Upper lobe of left lung (tissue), 6 donors: ENCODE measurements around the gene GNAT3. TPM values are rescaled to one million over a fixed set of nuclear protein-coding genes. Genes with fewer than 3 reads are reported as not detected.

ENCODE experiments used
- ATAC-seq, 2 donors: fragments of 200-7000 bp; cut with Tn5 transposase; one replicate each; pipeline ENCODE4 v1.9.1; 2022; ENCODE audit warnings: mild to moderate bottlenecking in 2 of 2, moderate library complexity in 2 of 2; ENCODE audit not compliant: low FRiP score in 2 of 2
- DNase-seq, 2 donors: peaks; one replicate each; pipeline ENCODE4 v3.0.0-alpha.2; 2019 to 2020
- H3K27ac ChIP-seq, 4 donors: fragments of 200-600 bp; sonication (generic); one replicate each; pipeline ENCODE4 v1.5.1; 2016 to 2019
- H3K27me3 ChIP-seq, 4 donors: fragments of 200-600 bp; sonication (generic); one replicate each; pipeline ENCODE4 v1.5.1; 2017 to 2019
- H3K36me3 ChIP-seq, 4 donors: fragments of 200-600 bp; sonication (generic); one replicate each; pipeline ENCODE4 v1.5.1; 2016 to 2019
- H3K4me1 ChIP-seq, 4 donors: fragments of 200-600 bp; sonication (generic); one replicate each; pipeline ENCODE4 v1.5.1; 2018 to 2019
- H3K4me3 ChIP-seq, 4 donors: fragments of 200-600 bp; sonication (generic); one replicate each; pipeline ENCODE4 v1.5.1; 2017 to 2019; ENCODE audit warnings: mild to moderate bottlenecking in 2 of 4, moderate library complexity in 1 of 4
- H3K9me3 ChIP-seq, 4 donors: fragments of 200-600 bp; sonication (generic); one replicate each; pipeline ENCODE4 v1.5.1; 2018 to 2019
- EP300 ChIP-seq, 4 donors: sonication (generic); formaldehyde crosslinking; IDR thresholded peaks; one replicate each; pipeline ENCODE4 v1.5.1; 2017; ENCODE audit warnings: antibody characterized with exemption in 4 of 4, control low read depth in 2 of 4
- POLR2A ChIP-seq, 4 donors: fragments of 450-650 bp; IDR thresholded peaks; one replicate each; pipeline ENCODE4 v1.5.1; 2016 to 2017; ENCODE audit warnings: antibody characterized with exemption in 4 of 4, mild to moderate bottlenecking in 2 of 4
- POLR2AphosphoS5 ChIP-seq, 2 donors: sonication (generic); formaldehyde crosslinking; IDR thresholded peaks; one replicate each; pipeline ENCODE4 v1.5.1; 2017; ENCODE audit warnings: antibody characterized with exemption in 2 of 2
- WGBS, 2 donors: methylation state at CpG; one replicate each; pipeline ENCODE4 v1.1.5; 2017 to 2018; 5-methylcytosine and 5-hydroxymethylcytosine counted together
- total RNA-seq, 6 donors: library from RNA; depleted of rRNA in 4 of 6; stranded (reverse); fragments of >200 nt in 4 of 6; gene quantifications; one replicate each; pipeline versions ENCODE4 v1.1.0 to v1.2.1, GENCODE V29; 2016 to 2021
- TF ChIP-seq, protein P1 (sequence below), 6 experiments: fragments of 450-650 bp in 4 of 6; fragments of 200-600 bp in 2 of 6; sonication (generic) in 2 of 6; IDR thresholded peaks; one replicate each; pipeline ENCODE4 v1.5.1; 2016 to 2019; ENCODE audit warnings: antibody characterized with exemption in 6 of 6
- donor health status: DM: no; HTN: no; CAD: no; lungs with moderate emphysema.
- donor health status: DM: no; HTN: yes; CAD: no; lungs with severe emphysema.

Gene GNAT3
- total RNA-seq, 6 donors from 2014 or later = not detected

- no peaks in the 10 kb centered on the region for H3K27me3 ChIP-seq
- no peak for ATAC-seq
- no peak for TF ChIP-seq EP300 (IDR thresholded peaks at IDR 0.05)
- no peak for TF ChIP-seq POLR2A (IDR thresholded peaks at IDR 0.05)
- TF ChIP-seq POLR2AphosphoS5 (IDR thresholded peaks at IDR 0.05) = no peak
- TF ChIP-seq, protein P1, sequence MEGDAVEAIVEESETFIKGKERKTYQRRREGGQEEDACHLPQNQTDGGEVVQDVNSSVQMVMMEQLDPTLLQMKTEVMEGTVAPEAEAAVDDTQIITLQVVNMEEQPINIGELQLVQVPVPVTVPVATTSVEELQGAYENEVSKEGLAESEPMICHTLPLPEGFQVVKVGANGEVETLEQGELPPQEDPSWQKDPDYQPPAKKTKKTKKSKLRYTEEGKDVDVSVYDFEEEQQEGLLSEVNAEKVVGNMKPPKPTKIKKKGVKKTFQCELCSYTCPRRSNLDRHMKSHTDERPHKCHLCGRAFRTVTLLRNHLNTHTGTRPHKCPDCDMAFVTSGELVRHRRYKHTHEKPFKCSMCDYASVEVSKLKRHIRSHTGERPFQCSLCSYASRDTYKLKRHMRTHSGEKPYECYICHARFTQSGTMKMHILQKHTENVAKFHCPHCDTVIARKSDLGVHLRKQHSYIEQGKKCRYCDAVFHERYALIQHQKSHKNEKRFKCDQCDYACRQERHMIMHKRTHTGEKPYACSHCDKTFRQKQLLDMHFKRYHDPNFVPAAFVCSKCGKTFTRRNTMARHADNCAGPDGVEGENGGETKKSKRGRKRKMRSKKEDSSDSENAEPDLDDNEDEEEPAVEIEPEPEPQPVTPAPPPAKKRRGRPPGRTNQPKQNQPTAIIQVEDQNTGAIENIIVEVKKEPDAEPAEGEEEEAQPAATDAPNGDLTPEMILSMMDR (IDR thresholded peaks at IDR 0.05) = no peak
- H3K4me3 ChIP-seq = no peak overlapping the region
- 89 to 90% methylated on average over 6 of the region's 6 CpGs for WGBS, 2 donors
- DNase-seq = no peak
- H3K9me3 ChIP-seq = no peaks in the 10 kb centered on the region
- H3K4me1 ChIP-seq = no peaks in the 10 kb centered on the region
- no peaks in the 10 kb centered on the region for H3K36me3 ChIP-seq
- H3K27ac ChIP-seq = no peak overlapping the region
These were observed 94.6 kb downstream of the GNAT3 start for GRCh38 chr7:80417211-80417793.

DNA sequence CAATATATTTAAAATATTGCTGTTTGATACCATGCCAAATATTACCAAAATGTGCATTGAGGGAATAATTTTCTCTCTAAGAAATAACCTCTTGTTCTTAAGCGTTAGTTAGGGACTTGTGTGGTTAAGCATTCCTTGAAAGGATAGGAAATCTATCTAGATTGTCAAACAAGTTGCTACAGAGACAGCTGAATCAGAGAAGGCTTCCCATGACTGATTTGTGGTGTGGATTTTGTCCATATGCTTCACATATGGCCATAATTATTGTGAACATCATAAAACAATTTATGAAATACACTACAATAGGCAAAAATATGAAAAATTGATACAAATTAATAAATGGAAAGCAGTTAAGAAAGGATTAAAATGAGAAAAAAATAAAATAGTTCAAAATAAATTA lies 96.3 kb downstream of the GNAT3 start:
- DNase-seq (no peak), ATAC-seq (no peak)
- WGBS, 2 donors = 80 to 84% methylated on average over 1 of the region's 1 CpG
- TF ChIP-seq, protein P1 (IDR thresholded peaks at IDR 0.05) = no peak
- no peak for TF ChIP-seq EP300 (IDR thresholded peaks at IDR 0.05)
- no peak for TF ChIP-seq POLR2AphosphoS5 (IDR thresholded peaks at IDR 0.05)
- TF ChIP-seq POLR2A (IDR thresholded peaks at IDR 0.05) = no peak
- Histone ChIP-seq H3K4me1 (no peaks in the 10 kb centered on the region), H3K27ac (no peak overlapping the region), H3K4me3 (no peak overlapping the region), H3K9me3 (no peaks in the 10 kb centered on the region), H3K36me3 (no peaks in the 10 kb centered on the region), H3K27me3 (no peaks in the 10 kb centered on the region)

DNA sequence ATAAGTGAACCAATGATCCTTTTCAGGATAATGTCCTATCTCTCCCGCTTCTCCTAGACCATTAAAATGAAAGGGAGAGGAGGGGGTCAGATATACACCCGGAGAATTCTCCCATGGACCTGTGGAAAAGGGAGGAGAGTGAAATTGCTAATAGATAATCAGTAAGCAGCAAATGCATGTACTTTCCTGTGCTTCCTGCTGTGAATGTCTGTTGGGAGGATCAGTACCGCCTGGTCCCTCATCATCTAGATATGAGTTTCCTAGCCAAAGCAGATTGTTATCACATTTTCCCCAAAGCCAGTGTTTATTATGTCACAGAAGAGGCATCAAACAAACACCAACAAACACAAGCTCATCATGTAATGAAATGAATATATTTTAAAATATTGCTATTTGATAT lies 96.8 kb downstream of the GNAT3 start:
- 85 to 87% methylated on average over 3 of the region's 3 CpGs for WGBS, 2 donors
- DNase-seq (no peak), ATAC-seq (no peak)
- no peaks in the 10 kb centered on the region for H3K4me1 ChIP-seq
- no peaks in the 10 kb centered on the region for H3K9me3 ChIP-seq
- H3K27ac ChIP-seq = no peak overlapping the region
- H3K27me3 ChIP-seq = no peaks in the 10 kb centered on the region
- H3K4me3 ChIP-seq = no peak overlapping the region
- H3K36me3 ChIP-seq = no peaks in the 10 kb centered on the region
- TF ChIP-seq POLR2A (IDR thresholded peaks at IDR 0.05) (no peak), POLR2AphosphoS5 (IDR thresholded peaks at IDR 0.05) (no peak), EP300 (IDR thresholded peaks at IDR 0.05) (no peak)
- TF ChIP-seq, protein P1 (IDR thresholded peaks at IDR 0.05) = no peak

DNA sequence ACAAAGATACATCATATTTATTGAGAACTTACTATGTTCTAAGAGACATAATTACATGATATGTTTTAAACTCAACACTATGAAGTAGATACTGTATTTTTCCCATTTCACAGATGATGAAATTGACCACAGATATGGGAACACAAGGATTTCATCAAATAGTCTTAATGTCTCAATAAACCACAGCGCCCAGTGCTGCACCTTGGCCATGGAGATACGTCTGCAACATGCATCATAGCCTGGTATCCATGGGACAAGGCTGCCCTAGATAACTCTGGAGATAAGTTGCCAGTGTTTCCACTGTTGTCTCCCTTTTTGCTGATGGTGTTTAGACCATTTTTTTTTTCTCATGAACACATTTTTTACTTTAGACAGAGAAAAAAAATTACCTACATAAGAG lies 97.5 kb downstream of the GNAT3 start:
- TF ChIP-seq POLR2A (IDR thresholded peaks at IDR 0.05) = no peak
- TF ChIP-seq, protein P1 (IDR thresholded peaks at IDR 0.05) = no peak
- no peak for TF ChIP-seq POLR2AphosphoS5 (IDR thresholded peaks at IDR 0.05)
- no peak for TF ChIP-seq EP300 (IDR thresholded peaks at IDR 0.05)
- Histone ChIP-seq H3K27ac (no peak overlapping the region), H3K4me1 (no peaks in the 10 kb centered on the region), H3K36me3 (no peaks in the 10 kb centered on the region), H3K4me3 (no peak overlapping the region), H3K9me3 (no peaks in the 10 kb centered on the region), H3K27me3 (no peaks in the 10 kb centered on the region)
- WGBS, 2 donors = 72 to 77% methylated on average over 2 of the region's 2 CpGs
- DNase-seq (no peak), ATAC-seq (no peak)

- ATAC-seq (no peak), DNase-seq (no peak)
- Histone ChIP-seq H3K36me3 (no peaks in the 10 kb centered on the region), H3K27ac (no peak overlapping the region), H3K4me3 (no peak overlapping the region), H3K9me3 (no peaks in the 10 kb centered on the region), H3K4me1 (no peaks in the 10 kb centered on the region), H3K27me3 (no peaks in the 10 kb centered on the region)
- 86 to 92% methylated on average over 3 of the region's 3 CpGs for WGBS, 2 donors
- TF ChIP-seq EP300 (IDR thresholded peaks at IDR 0.05) (no peak), POLR2A (IDR thresholded peaks at IDR 0.05) (no peak), POLR2AphosphoS5 (IDR thresholded peaks at IDR 0.05) (no peak)
- TF ChIP-seq, protein P1 (IDR thresholded peaks at IDR 0.05) = no peak
These were observed 98.4 kb downstream of the GNAT3 start for GRCh38 chr7:80413383-80413945.
